Measurements from ENCODE around the gene UFM1. TPM values are rescaled to one million over a fixed set of nuclear protein-coding genes. Genes with fewer than 3 reads are reported as not detected.
A peak's percentile ranks its signal among the peaks of the same experiment; 100 is the strongest.

Gene UFM1
- total RNA-seq, 1 donor from 2014 or later, result 76.0 TPM

DNA sequence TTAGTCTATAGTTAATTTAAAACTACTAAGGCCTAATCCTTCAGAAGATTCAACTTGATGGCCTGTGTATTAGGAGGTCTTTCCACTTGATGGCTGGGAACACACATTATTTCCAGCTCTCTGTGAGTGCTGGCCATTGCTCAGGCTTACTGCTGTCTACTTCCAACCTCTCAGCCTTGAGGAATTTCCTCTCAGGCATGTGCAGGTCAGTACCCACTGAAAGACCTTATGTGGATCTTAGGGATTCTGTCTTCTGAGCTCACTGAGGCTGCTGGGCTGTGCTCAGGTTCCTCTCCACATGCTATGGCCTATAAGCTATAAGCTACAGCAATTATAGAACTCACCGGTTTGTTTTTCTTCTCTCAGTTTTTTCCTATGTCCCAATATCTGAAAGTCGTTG, 11.6 kb upstream of the UFM1 start:
- H3K36me3 Mint-ChIP-seq, result no peaks in the 10 kb centered on the region

DNA sequence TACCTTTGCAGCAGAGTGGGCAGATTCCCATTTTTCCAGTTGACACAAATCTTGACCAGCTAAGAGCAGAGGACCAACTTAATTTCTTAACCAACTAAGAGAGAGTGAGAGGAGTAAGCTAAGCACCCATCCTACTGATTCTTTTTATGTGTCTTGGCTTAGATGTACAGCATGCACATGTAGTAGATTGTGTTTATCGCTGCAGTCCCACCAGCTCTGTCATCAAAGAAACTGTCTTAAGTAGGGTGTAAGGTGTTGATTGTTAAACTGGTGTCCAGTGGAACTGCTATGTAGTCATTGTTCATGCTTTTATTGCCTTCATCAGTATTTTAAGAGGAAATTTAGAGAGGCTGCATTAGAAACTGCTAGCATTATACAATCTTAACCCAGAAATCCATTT, 9.0 kb upstream of the UFM1 start:
- Histone ChIP-seq H3K9ac (no peak overlapping the region), H3K4me2 (no peak overlapping the region), H4K20me1 (ENCODE audit: low read depth) (no peaks in the 10 kb centered on the region), H3K27me3 (no peaks in the 10 kb centered on the region), H3K4me1 (no peaks in the 10 kb centered on the region), H3K4me3 (no peak overlapping the region), H2AFZ (replicated peaks) (peak overlapping the region; percentile 62), H3F3A (ENCODE audit: low read depth) (no peaks in the 10 kb centered on the region), H3K36me3 (no peaks in the 10 kb centered on the region), H3K9me3 (ENCODE audit: low read depth) (no peaks in the 10 kb centered on the region), H3K79me2 (ENCODE audit: low read depth) (no peaks in the 10 kb centered on the region), H3K27ac (no peak overlapping the region)
- no peaks in the 10 kb centered on the region for H3K4me1 Mint-ChIP-seq
- no peaks in the 10 kb centered on the region for H3K27me3 Mint-ChIP-seq (ENCODE audit: insufficient read depth, low read depth)
- no peak overlapping the region for H3K4me3 Mint-ChIP-seq
- no peak for DNase-seq (ENCODE audit: low spot score)
- TF ChIP-seq, protein P1, sequence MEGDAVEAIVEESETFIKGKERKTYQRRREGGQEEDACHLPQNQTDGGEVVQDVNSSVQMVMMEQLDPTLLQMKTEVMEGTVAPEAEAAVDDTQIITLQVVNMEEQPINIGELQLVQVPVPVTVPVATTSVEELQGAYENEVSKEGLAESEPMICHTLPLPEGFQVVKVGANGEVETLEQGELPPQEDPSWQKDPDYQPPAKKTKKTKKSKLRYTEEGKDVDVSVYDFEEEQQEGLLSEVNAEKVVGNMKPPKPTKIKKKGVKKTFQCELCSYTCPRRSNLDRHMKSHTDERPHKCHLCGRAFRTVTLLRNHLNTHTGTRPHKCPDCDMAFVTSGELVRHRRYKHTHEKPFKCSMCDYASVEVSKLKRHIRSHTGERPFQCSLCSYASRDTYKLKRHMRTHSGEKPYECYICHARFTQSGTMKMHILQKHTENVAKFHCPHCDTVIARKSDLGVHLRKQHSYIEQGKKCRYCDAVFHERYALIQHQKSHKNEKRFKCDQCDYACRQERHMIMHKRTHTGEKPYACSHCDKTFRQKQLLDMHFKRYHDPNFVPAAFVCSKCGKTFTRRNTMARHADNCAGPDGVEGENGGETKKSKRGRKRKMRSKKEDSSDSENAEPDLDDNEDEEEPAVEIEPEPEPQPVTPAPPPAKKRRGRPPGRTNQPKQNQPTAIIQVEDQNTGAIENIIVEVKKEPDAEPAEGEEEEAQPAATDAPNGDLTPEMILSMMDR (IDR thresholded peaks at IDR 0.05), result no peak
- no peak for TF ChIP-seq EZH2 (IDR thresholded peaks at IDR 0.05)
- TF ChIP-seq EZH2phosphoT487 (IDR thresholded peaks at IDR 0.05), result no peak
- H3K36me3 Mint-ChIP-seq, result no peaks in the 10 kb centered on the region
- no peaks in the 10 kb centered on the region for H3K9me3 Mint-ChIP-seq
- H3K27ac Mint-ChIP-seq, result no peak overlapping the region

More for the DNA sequence above, 11.6 kb upstream of the UFM1 start:
- Mint-ChIP-seq H3K4me1 (no peaks in the 10 kb centered on the region), H3K27me3 (ENCODE audit: insufficient read depth, low read depth) (no peaks in the 10 kb centered on the region), H3K4me3 (no peak overlapping the region), H3K9me3 (no peaks in the 10 kb centered on the region), H3K27ac (no peak overlapping the region)
- Histone ChIP-seq H3K9ac (no peak overlapping the region), H3K9me3 (ENCODE audit: low read depth) (no peaks in the 10 kb centered on the region), H3K27me3 (no peaks in the 10 kb centered on the region), H3F3A (ENCODE audit: low read depth) (no peaks in the 10 kb centered on the region), H3K36me3 (no peaks in the 10 kb centered on the region), H3K4me1 (no peaks in the 10 kb centered on the region), H4K20me1 (ENCODE audit: low read depth) (no peaks in the 10 kb centered on the region), H2AFZ (replicated peaks) (peak overlapping the region; percentile 33), H3K4me3 (no peak overlapping the region), H3K27ac (no peak overlapping the region), H3K4me2 (no peak overlapping the region), H3K79me2 (ENCODE audit: low read depth) (no peaks in the 10 kb centered on the region)
- TF ChIP-seq EZH2phosphoT487 (IDR thresholded peaks at IDR 0.05) (no peak), EZH2 (IDR thresholded peaks at IDR 0.05) (no peak)
- TF ChIP-seq, protein P1 (IDR thresholded peaks at IDR 0.05), result no peak
- no peak for DNase-seq (ENCODE audit: low spot score)

DNA sequence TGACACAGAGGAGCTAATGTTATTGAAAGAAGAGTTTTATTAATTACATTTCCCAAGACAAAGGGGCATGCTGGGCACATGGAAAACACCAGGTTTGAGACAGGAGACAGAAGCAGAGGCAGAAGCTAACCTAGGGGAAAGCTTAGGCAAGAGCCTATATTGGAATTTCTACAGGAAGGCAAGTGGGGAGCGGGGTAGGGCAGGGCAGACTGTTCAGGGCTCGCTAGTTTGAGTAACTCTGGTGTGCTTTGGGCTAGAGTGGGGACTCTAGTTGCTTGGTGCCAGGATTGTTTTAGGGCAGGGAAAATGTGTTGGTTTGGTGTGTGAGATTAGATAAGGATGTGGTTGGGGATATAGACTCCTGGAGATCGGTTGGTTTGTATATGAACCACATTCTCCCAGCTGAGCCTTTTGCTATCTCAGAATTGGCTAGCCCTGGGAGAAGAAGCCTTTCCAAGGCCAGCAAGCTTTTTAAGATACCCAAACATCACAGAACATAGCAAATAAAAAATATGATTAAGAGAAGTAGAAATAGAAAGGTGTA, 8.4 kb upstream of the UFM1 start:
- TF ChIP-seq, protein P1 (IDR thresholded peaks at IDR 0.05), result no peak
- TF ChIP-seq EZH2phosphoT487 (IDR thresholded peaks at IDR 0.05), result no peak
- no peak for TF ChIP-seq EZH2 (IDR thresholded peaks at IDR 0.05)
- Histone ChIP-seq H3K27me3 (no peaks in the 10 kb centered on the region), H3K79me2 (ENCODE audit: low read depth) (no peaks in the 10 kb centered on the region), H3K36me3 (no peaks in the 10 kb centered on the region), H2AFZ (replicated peaks) (no peak overlapping the region), H3K4me3 (no peak overlapping the region), H3K27ac (no peak overlapping the region), H3K4me2 (no peak overlapping the region), H3K9ac (no peak overlapping the region), H4K20me1 (ENCODE audit: low read depth) (no peaks in the 10 kb centered on the region), H3K9me3 (ENCODE audit: low read depth) (no peaks in the 10 kb centered on the region), H3K4me1 (no peaks in the 10 kb centered on the region), H3F3A (ENCODE audit: low read depth) (no peaks in the 10 kb centered on the region)
- H3K4me1 Mint-ChIP-seq, result no peaks in the 10 kb centered on the region
- H3K27me3 Mint-ChIP-seq (ENCODE audit: insufficient read depth, low read depth), result no peaks in the 10 kb centered on the region
- H3K27ac Mint-ChIP-seq, result no peak overlapping the region
- no peak for DNase-seq (ENCODE audit: low spot score)
- H3K36me3 Mint-ChIP-seq, result no peaks in the 10 kb centered on the region
- H3K9me3 Mint-ChIP-seq, result no peaks in the 10 kb centered on the region
- H3K4me3 Mint-ChIP-seq, result no peak overlapping the region
